Activated effector memory CD4-positive, alpha-beta T cell treated with anti-CD3 and anti-CD28 coated beads, Interleukin-2, amount 50 U/mL, for 16 hours (primary cell): ENCODE measurements around the gene C1QL3.

Experiments used
- DNase-seq: peaks from one replicate; pipeline ENCODE4 v3.0.0-alpha.2; 2020

Gene C1QL3

GRCh38 chr10:16521311-16522016 lies at the start of gene C1QL3:
Gene C1QL3, minus strand, starts transcription at chr10:16521879. Its CDS starts 814 bp downstream, at chr10:16521065.
- peak; percentile 66 for DNase-seq

- DNase-seq: no peak
These were observed 49.1 kb upstream of the C1QL3 start for GRCh38 chr10:16570731-16571130.

GRCh38 chr10:16566202-16566805 lies 44.6 kb upstream of the C1QL3 start:
- no peak for DNase-seq

- DNase-seq: no peak
These were observed 43.9 kb upstream of the C1QL3 start for GRCh38 chr10:16565604-16566003.

GRCh38 chr10:16562891-16563290 lies 41.2 kb upstream of the C1QL3 start:
- DNase-seq: no peak

- no peak for DNase-seq
These were observed 37.6 kb upstream of the C1QL3 start for GRCh38 chr10:16559236-16559773.

- DNase-seq: no peak
These were observed 26.3 kb upstream of the C1QL3 start for GRCh38 chr10:16547973-16548372.

- no peak for DNase-seq
These were observed 23.5 kb upstream of the C1QL3 start for GRCh38 chr10:16545116-16545736.

- no peak for DNase-seq
These were observed 22.9 kb upstream of the C1QL3 start for GRCh38 chr10:16544591-16544990.

- DNase-seq: no peak
These were observed 22.4 kb upstream of the C1QL3 start for GRCh38 chr10:16544099-16544498.

- no peak for DNase-seq
These were observed 14.5 kb upstream of the C1QL3 start for GRCh38 chr10:16536155-16536554.

GRCh38 chr10:16529853-16530252 lies 8.2 kb upstream of the C1QL3 start:
- DNase-seq: no peak

GRCh38 chr10:16527452-16527851 lies 5.8 kb upstream of the C1QL3 start:
- no peak for DNase-seq

GRCh38 chr10:16520900-16521299 lies 779 bp downstream of the C1QL3 start:
- peak; percentile 73 for DNase-seq

GRCh38 chr10:16519908-16520861 lies 1.5 kb downstream of the C1QL3 start:
- DNase-seq: peak; percentile 63

GRCh38 chr10:16519250-16519907 lies 2.3 kb downstream of the C1QL3 start:
- no peak for DNase-seq

GRCh38 chr10:16518822-16519221 lies 2.9 kb downstream of the C1QL3 start:
- DNase-seq: no peak

GRCh38 chr10:16510843-16511242 lies 10.8 kb downstream of the C1QL3 start:
- DNase-seq: no peak

GRCh38 chr10:16509996-16510395 lies 11.7 kb downstream of the C1QL3 start:
- no peak for DNase-seq

- no peak for DNase-seq
These were observed 16.5 kb downstream of the C1QL3 start for GRCh38 chr10:16505161-16505560.

- no peak for DNase-seq
These were observed 23.8 kb downstream of the C1QL3 start for GRCh38 chr10:16497911-16498310.

GRCh38 chr10:16493884-16494536 lies 27.7 kb downstream of the C1QL3 start:
- DNase-seq: no peak
